SK-N-MC (cell line): ENCODE data around the gene XKR8.
A peak's percentile ranks its signal among the peaks of the same experiment; 100 is the strongest.

Experiments used
- DNase-seq: peaks from one replicate; pipeline ENCODE4 v3.0.0-alpha.2; 2011; ENCODE audit warnings: low read depth, low spot score
- H3K27ac ChIP-seq: fragments of 200-600 bp; sonication (generic); 2 replicates; pipeline ENCODE4 v1.5.1; 2016; ENCODE audit warnings: mixed run types
- H3K36me3 ChIP-seq: fragments of 200-600 bp; sonication (generic); 2 replicates; pipeline ENCODE4 v1.6.1; 2017; ENCODE audit warnings: antibody characterized with exemption, low read length, mixed read lengths; ENCODE audit not compliant: insufficient read depth
- H3K4me3 ChIP-seq: fragments of 200-600 bp; sonication (generic); 2 replicates; pipeline ENCODE4 v1.5.1; 2016
- H3K9ac ChIP-seq: fragments of 200-600 bp; sonication (generic); 2 replicates; pipeline ENCODE4 v1.8.0; 2017; ENCODE audit warnings: mixed run types, mixed read lengths; ENCODE audit not compliant: insufficient read length
- H3K9me3 ChIP-seq: fragments of 200-600 bp; sonication (generic); 2 replicates; pipeline ENCODE4 v1.6.1; 2017; ENCODE audit warnings: low read depth, mild to moderate bottlenecking, antibody characterized with exemption, low read length, moderate library complexity, mixed read lengths
- EZH2 ChIP-seq: fragments of 200-600 bp; sonication (generic); IDR thresholded peaks from one replicate; pipeline ENCODE4 v1.6.1; 2017; ENCODE audit warnings: antibody characterized with exemption
- FOXP2 ChIP-seq: optimal IDR thresholded peaks from 2 replicates; pipeline ENCODE3; 2011; ENCODE audit warnings: mild to moderate bottlenecking, moderate library complexity; ENCODE audit not compliant: insufficient read depth; ENCODE audit errors: extremely low read length, control extremely low read depth
- POLR2AphosphoS5 ChIP-seq: IDR thresholded peaks from 2 replicates; pipeline ENCODE4 v1.6.1; 2012; ENCODE audit warnings: mild to moderate bottlenecking, low read depth, low read length, borderline replicate concordance

XKR8 gene

DNA sequence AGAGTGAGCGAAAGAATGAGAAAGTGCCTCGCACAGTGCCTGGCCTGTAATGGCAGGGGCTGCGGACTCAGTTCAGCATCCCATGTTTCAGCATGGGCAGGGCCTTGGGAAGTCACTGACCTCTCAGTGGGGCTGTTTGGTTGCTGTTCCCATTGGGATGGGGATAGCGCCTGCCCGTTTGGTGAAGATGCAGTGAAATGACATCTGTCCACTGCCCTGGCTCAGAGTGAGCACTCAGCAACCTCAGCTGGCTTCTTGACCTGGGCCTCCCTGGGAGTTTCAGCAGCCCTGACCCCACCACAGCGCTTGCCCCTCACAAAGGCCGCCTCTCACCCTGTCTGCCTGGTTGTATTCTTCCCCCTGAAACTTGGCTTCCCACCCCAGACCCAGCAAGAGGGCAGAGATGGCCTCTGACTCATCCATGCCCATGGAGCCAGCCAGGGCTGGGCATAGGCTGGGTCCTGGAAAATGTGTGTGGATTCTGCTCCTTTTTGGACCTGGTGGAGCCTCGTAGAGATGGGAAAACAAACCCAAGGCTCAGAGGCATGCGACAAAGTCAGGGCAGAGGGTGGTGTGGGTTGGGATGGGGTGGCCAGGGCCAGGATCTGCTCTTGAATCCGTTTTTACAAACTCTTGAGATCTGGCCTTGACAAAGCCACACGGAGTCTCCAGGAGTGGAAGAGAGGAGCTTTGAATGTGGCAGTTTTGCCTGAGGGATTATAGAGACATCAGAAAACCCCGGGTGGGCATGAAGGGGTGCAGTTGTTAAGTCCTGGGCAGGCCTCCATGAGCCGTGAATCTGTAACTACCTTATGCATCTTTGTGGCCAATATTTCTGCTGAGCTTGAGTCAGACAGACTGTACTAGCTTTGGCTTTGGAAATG, 1.2 kb downstream of the XKR8 start:
- Histone ChIP-seq H3K9ac (no peak overlapping the region), H3K36me3 (no peaks in the 10 kb centered on the region), H3K27ac (0 out of 2 replicates have a peak overlapping the region, but pooled peaks have one; percentile 8), H3K9me3 (no peaks in the 10 kb centered on the region), H3K4me3 (no peak overlapping the region)
- no peak for TF ChIP-seq FOXP2
- no peak for TF ChIP-seq EZH2
- TF ChIP-seq POLR2AphosphoS5 = no peak
- no peak for DNase-seq

DNA sequence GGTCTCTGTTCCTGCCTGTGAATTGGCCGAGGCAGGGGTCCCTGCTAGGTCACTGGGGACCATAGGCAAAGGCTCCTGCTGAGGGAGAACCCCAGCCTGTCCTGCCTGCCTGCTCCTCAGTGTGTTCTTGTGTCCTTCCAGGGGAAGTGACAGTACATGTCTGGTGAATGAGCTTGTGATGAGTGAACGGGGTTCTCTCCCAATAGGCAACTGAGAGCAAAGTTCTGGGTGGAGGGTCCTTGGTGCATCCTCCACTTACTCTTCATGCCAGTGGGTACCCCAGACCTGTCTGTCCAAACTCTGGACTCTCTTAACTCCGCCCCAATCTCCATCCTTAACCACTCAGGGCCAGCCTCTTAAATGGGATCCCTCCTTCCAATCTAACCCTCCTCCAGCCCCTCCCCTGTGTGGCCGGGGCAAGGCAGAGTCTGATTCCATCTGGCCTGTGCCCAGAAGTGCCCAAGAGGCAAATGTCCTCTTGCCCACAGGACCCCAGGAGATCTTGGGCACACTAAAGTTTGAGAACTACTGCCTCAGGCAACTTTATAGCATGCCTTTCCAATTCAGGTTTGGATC, 2.0 kb downstream of the XKR8 start:
- H3K4me3 ChIP-seq = no peak overlapping the region
- H3K9ac ChIP-seq = no peak overlapping the region

GRCh38 chr1:27963393-27963792, 3.6 kb downstream of the XKR8 start:
- Histone ChIP-seq H3K36me3 (no peaks in the 10 kb centered on the region; the same call in 1 of the 2 replicates), H3K27ac (no peak overlapping the region), H3K9me3 (no peaks in the 10 kb centered on the region), H3K9ac (no peak overlapping the region), H3K4me3 (no peak overlapping the region)
- DNase-seq = no peak
- TF ChIP-seq POLR2AphosphoS5 = no peak
- TF ChIP-seq FOXP2 = no peak
- no peak for TF ChIP-seq EZH2

More for the DNA sequence above, 2.0 kb downstream of the XKR8 start:
- H3K27ac ChIP-seq = 0 out of 2 replicates have a peak overlapping the region, but pooled peaks have one; percentile 8
- H3K9me3 ChIP-seq = no peaks in the 10 kb centered on the region
- no peaks in the 10 kb centered on the region for H3K36me3 ChIP-seq
- no peak for DNase-seq
- TF ChIP-seq EZH2 (no peak), POLR2AphosphoS5 (no peak), FOXP2 (no peak)

- Histone ChIP-seq H3K4me3 (no peak overlapping the region), H3K9me3 (no peaks in the 10 kb centered on the region), H3K9ac (no peak overlapping the region), H3K36me3 (no peaks in the 10 kb centered on the region; the same call in 1 of the 2 replicates), H3K27ac (no peak overlapping the region)
- TF ChIP-seq FOXP2 (no peak), POLR2AphosphoS5 (no peak), EZH2 (no peak)
- DNase-seq = no peak
These were observed 6.8 kb downstream of the XKR8 start for GRCh38 chr1:27966402-27967105.

DNA sequence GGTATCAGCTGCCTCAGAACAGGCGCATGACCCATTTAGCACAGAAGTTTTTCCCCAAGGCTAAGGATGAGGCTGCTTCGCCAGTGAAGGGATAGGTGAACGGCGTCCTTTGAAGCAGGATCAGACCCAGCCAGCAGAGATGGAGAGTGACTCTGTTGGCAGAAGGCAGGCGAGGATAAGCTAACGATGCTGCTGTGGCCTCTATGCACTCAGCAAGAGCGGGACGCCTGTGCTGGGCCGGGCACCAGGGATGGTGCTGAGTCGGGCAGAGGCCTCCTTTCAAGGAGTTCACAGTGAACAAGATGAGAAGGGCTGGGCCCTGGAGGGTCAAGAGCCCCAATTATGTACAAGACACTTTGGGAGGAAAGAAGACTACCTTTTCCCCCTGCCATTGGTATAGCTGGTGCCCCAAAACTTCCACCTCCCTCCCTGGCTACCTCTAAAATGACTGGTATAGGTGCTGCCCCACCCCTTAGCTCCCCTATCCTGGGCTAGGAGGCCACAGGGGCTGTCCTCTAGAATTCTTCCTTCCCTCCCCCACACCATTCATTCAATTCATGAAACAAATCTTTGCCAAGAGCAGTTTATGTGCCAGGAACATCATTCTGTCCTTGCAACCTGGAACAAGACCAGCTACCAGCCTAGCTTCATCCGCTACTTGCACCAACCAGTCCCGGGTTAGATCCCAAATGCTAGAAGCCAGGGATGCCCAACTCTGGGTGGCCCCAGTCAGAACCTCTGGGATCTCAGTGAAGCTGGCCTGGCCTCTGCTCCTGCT, 7.5 kb downstream of the XKR8 start:
- TF ChIP-seq FOXP2 (no peak), EZH2 (no peak), POLR2AphosphoS5 (no peak)
- no peaks in the 10 kb centered on the region for H3K9me3 ChIP-seq
- no peaks in the 10 kb centered on the region; the same call in 1 of the 2 replicates for H3K36me3 ChIP-seq
- H3K27ac ChIP-seq = no peak overlapping the region
- H3K4me3 ChIP-seq = no peak overlapping the region
- no peak overlapping the region for H3K9ac ChIP-seq
- no peak for DNase-seq

GRCh38 chr1:27967884-27968466, 8.2 kb downstream of the XKR8 start:
- Histone ChIP-seq H3K4me3 (no peak overlapping the region), H3K9ac (no peak overlapping the region), H3K9me3 (no peaks in the 10 kb centered on the region), H3K27ac (no peak overlapping the region), H3K36me3 (no peaks in the 10 kb centered on the region; the same call in 1 of the 2 replicates)
- DNase-seq = no peak
- no peak for TF ChIP-seq EZH2
- TF ChIP-seq FOXP2 = no peak
- no peak for TF ChIP-seq POLR2AphosphoS5

- no peaks in the 10 kb centered on the region for H3K9me3 ChIP-seq
- DNase-seq = no peak
- H3K27ac ChIP-seq = no peak overlapping the region
- TF ChIP-seq POLR2AphosphoS5 = no peak
- no peak for TF ChIP-seq EZH2
- TF ChIP-seq FOXP2 = no peak
- peaks cover 3% of the 10 kb centered on the region; the same call in 1 of the 2 replicates for H3K36me3 ChIP-seq
- no peak overlapping the region for H3K4me3 ChIP-seq
- H3K9ac ChIP-seq = no peak overlapping the region
These were observed 8.9 kb downstream of the XKR8 start for GRCh38 chr1:27968692-27969091.

DNA sequence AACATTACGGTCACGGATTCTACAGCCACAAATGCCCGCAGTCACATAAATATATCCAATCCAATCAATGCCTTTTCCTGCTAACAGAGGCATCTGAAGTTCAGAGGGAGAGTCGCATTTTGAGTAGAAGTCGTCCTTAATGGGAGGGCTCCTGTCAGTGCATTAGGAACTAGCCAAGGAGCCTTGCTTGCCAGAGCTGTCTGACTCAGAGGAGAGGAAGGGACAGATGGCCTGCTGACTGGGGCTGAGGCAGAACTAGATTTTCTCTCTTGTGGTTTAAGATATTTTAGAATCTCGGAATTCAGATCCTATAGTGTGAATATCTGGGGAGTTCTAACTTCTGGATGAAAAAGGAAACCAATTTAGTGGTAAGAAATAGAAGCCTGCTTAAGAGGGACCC, 10.6 kb downstream of the XKR8 start:
- Histone ChIP-seq H3K36me3 (peaks cover 3% of the 10 kb centered on the region; the same call in 1 of the 2 replicates), H3K27ac (no peak overlapping the region), H3K4me3 (no peak overlapping the region), H3K9me3 (no peaks in the 10 kb centered on the region), H3K9ac (no peak overlapping the region)
- no peak for DNase-seq
- TF ChIP-seq EZH2 (no peak), POLR2AphosphoS5 (no peak), FOXP2 (no peak)
